Transverse colon (tissue), 3 donors: ENCODE measurements around the gene SDK1.

Source experiments
- EP300 ChIP-seq: sonication (generic); formaldehyde crosslinking; IDR thresholded peaks from one replicate; pipeline ENCODE4 v1.6.1; 2017; ENCODE audit warnings: antibody characterized with exemption, low read depth
- POLR2A ChIP-seq: fragments of 450-650 bp; IDR thresholded peaks from one replicate; pipeline ENCODE4 v1.6.1; 2016; ENCODE audit warnings: antibody characterized with exemption, mild to moderate bottlenecking, moderate library complexity
- TF ChIP-seq, protein P1 (sequence below), 5 experiments: fragments of 200-600 bp in 3 of 5; fragments of 450-650 bp in 2 of 5; sonication (generic) in 3 of 5; IDR thresholded peaks; 1 replicate in 2 of 5; 2 replicates in 3 of 5; pipeline ENCODE4 v1.5.1; 2016 to 2017; ENCODE audit warnings: antibody characterized with exemption in 5 of 5, inconsistent platforms in 3 of 5, mild to moderate bottlenecking in 2 of 5, moderate library complexity in 1 of 5

DNA sequence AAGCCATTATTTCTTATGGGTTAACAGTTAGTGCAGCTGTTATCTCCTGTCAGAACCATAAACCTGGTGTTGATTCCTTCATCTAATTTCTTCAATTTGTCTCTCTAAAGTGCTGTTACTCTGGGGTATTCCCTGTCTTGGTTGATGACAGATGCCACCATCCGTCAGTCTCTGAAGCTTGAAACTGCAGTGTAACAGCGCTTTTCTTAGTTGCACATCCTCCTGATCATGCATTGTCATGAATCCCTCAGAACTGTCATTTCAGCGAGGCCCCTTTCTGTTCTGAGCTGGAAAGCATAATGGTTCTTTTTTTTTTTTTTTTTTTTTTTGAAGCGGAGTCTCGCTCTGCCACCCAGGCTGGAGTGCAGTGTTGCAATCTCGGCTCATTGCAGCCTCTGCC lies 193.9 kb downstream of the SDK1 start:
- TF ChIP-seq, protein P1, sequence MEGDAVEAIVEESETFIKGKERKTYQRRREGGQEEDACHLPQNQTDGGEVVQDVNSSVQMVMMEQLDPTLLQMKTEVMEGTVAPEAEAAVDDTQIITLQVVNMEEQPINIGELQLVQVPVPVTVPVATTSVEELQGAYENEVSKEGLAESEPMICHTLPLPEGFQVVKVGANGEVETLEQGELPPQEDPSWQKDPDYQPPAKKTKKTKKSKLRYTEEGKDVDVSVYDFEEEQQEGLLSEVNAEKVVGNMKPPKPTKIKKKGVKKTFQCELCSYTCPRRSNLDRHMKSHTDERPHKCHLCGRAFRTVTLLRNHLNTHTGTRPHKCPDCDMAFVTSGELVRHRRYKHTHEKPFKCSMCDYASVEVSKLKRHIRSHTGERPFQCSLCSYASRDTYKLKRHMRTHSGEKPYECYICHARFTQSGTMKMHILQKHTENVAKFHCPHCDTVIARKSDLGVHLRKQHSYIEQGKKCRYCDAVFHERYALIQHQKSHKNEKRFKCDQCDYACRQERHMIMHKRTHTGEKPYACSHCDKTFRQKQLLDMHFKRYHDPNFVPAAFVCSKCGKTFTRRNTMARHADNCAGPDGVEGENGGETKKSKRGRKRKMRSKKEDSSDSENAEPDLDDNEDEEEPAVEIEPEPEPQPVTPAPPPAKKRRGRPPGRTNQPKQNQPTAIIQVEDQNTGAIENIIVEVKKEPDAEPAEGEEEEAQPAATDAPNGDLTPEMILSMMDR (IDR thresholded peaks at IDR 0.05): no peak
- no peak for TF ChIP-seq POLR2A
- no peak for TF ChIP-seq EP300
